LNCAP (cell line): ENCODE data around the gene AVL9.
A peak's percentile ranks its signal among the peaks of the same experiment; 100 is the strongest.

ENCODE experiments used
- CTCF ChIP-seq: fragments of 450-650 bp; IDR thresholded peaks from 2 replicates; pipeline ENCODE4 v1.5.1; 2017; ENCODE audit warnings: mild to moderate bottlenecking

Gene AVL9

GRCh38 chr7:32462977-32463376, 32.3 kb upstream of the AVL9 start:
- no peak for TF ChIP-seq CTCF

- TF ChIP-seq CTCF, result no peak
Observed at GRCh38 chr7:32470871-32471270, 24.4 kb upstream of the AVL9 start.

- no peak for TF ChIP-seq CTCF
Observed at GRCh38 chr7:32472015-32472414, 23.3 kb upstream of the AVL9 start.

- no peak for TF ChIP-seq CTCF
Observed at GRCh38 chr7:32474008-32474407, 21.3 kb upstream of the AVL9 start.

- no peak for TF ChIP-seq CTCF
Observed at GRCh38 chr7:32476816-32477648, 18.3 kb upstream of the AVL9 start.

- no peak for TF ChIP-seq CTCF
Observed at GRCh38 chr7:32477649-32477980, 17.7 kb upstream of the AVL9 start.

GRCh38 chr7:32479574-32480200, 15.6 kb upstream of the AVL9 start:
- TF ChIP-seq CTCF, result peak; percentile 79
